CD4-positive, alpha-beta T cell treated with Interleukin-17A for 4 hours (primary cell): ENCODE measurements around the gene MLLT3.

Source experiments
- DNase-seq: peaks from one replicate; pipeline ENCODE4 v3.0.0-alpha.2; 2020; ENCODE audit warnings: mixed read lengths

The MLLT3 gene

DNA sequence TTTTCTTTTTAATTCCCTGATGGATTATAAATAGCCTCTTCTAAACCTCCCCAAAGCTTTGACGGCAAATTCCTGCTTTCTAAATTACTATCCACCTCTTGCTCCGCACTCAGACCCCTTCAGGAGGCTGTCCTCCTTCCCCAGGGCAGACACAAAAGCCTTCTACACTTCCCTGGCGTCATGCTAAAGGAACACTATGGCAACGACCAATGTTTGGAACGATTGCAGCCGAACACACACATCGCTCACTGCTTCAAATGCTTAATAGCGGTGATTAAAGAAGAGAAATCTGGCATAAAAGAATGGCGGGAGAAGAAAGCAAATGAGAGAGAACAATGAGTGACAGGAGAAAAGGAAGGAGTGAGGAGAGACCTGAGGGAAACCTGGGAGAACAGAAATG is 297.3 kb downstream of the MLLT3 start:
- DNase-seq = no peak

DNA sequence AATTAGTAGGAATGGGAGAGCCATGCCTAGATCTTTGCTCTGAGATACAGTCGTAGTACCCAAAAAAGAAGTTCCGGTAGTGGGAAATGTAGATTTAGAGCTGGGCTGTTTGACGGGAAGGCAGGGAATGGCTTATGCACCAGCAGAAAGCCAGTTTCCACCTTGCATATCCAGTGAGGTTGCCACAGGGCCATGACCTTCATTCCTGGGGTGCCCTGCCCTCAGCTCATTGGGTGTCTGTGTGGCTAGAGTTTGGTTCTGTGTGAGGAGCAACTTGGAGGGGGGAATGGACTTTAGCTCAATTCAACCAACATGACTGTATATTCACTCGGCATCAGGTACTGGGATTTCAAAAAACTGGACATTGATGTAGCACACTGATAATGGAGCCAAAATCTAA is 300.1 kb downstream of the MLLT3 start:
- DNase-seq = no peak

DNA sequence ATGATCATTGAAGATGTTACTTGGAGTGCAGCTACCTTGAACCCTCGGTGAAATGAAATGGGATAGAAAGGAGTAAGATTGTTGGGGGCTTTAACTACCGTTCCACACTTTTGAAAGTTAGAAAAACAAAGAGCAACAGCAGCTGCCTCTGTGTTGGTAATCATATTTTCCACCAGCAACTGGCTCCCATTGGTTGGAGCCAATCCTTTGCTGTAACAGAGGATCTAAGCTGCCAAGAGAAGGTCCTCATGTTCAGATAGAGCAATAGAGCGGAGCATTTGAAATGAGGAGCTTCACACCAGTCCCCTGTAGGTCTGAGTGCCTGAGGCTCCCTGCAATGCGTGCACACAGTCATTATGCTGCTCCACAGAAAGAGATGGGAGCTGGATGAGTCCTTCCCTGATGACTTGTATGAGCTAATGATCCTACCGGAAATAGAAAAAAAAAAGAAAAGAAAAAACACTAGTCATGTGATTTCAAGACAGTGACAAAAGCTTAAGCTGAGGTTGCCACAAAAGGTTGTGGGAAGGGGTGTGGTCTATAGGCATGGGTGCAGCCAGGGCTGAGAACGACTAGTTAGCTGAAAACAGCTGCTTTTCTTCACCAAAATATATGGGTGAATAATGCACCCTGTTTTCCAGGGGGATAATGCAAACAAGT is 300.7 kb downstream of the MLLT3 start:
- DNase-seq = peak; percentile 69

DNA sequence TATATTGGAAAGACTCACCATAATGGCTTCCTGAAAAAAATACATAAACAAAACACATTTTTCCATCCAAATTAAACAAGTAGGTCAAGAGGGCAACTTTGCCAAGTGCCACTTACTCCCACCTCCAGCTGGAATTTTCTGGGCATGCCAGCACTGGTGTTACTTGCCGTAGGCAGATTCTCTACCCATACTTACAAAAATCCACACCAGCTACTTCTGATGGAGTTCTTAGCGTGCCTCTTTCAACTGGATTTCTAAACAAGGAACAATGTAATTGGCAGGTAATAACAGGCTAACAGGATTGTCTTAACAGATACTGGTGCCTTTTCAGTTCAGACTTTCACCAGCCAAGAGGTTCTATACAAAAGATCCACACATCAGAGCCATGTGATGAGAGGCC is 301.4 kb downstream of the MLLT3 start:
- DNase-seq = no peak

DNA sequence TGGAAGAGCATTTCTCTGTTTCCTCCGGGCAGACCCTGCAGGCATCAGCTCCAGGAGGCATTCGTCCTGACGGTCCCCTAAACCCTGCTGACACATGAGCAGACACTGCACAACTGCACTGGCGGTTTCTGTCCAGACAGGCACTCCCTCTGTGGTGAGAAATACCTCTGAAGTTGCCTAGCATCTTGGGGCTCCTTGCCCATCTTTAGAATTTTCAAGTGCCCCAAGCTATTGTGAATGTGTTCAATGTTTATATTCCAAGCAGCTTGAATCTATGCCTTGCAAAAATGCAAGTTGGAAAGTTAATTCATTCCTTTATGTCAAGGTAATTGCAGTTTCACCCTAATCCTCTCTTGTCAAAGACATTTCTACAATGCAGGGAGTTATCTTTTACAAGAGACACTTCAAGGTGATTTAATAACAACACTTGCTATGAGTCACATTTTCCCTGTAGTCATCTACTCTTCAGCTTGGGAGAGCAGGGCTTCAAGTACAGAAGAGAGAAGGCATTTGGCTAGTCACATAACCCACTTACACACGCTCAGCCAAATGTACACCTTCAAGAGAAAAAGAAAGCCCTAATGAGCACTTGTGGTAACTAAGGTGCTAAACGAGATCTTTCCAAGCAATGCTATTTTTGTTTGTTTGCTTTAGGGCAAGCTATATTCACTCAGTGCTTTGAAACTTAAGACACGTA is 302.5 kb downstream of the MLLT3 start:
- DNase-seq = peak; percentile 50

DNA sequence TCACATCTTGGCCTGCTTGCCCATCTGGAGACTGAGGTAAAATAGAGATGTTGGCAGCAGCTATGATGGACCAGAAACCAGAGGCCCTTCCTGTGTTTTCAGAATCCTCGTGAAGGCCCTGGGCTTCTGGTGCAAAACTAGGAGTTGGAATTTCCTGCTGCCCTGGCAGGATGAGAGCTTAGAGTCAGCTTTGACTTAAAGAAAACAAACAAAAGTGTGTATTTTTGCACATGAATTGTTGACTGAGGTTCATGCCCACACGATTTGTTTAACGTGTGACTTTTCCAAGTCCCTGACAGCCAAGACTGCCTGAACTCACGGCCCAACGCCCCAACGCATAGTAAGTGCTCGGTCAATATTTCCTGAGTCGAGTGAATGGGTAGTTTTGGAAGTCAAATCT is 303.1 kb downstream of the MLLT3 start:
- no peak for DNase-seq

DNA sequence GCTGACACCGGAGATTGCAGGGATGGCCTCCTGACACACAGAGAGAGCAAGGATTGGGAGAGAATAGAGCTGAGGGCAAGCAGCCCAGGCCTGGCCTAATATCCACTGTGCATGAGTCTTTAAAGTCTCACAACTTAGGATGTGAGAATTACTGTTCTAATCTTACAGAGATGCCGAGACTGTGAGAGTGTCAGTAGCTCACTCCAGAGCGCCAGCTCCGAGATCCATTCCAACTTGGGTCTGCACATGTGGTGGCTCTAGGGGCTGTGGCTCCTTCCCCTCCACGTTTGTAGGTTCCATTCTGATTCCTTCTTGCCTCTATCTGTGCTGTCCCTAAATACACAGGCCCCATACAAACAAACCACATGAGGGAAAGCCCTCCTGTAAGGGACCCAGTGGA is 304.6 kb downstream of the MLLT3 start:
- DNase-seq = no peak

DNA sequence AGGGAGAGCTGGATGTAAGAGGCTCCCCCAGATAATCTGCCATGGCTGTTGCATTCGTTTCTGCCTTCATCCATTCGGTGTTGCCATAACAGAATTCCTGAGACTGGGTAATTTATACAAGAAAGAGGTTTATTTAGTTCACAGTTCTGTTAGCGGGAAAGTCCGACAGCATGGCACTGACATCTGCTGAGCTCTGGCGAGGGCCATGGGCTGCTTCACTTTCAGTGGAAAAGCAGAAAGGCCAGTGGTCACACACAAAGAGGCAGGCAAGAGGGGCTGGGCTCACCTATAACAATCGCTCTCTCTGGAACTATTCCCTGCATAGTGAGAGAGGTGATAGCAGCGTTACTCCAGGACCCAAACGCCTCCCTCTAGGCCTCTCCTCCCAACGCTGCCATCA is 305.9 kb downstream of the MLLT3 start:
- no peak for DNase-seq

DNA sequence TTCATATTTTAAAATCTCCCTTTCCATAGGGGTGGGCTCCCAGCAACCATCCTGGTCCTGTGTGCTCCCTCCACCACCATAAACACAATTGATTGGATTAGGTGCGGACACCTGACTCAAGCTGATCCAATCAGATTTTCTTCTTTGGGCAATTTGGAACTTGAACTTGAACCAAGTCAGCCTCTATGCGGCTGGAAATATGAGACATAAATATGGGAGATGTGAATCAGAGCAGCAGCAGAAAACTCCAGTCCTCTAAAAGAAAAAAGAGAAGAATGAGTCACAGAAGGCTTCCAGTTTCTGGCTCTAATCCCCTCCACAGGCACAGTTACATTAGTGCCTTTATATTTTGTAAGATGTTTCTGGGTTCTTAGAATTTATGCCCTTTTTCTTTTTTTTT is 306.6 kb downstream of the MLLT3 start:
- DNase-seq = peak; percentile 18

DNA sequence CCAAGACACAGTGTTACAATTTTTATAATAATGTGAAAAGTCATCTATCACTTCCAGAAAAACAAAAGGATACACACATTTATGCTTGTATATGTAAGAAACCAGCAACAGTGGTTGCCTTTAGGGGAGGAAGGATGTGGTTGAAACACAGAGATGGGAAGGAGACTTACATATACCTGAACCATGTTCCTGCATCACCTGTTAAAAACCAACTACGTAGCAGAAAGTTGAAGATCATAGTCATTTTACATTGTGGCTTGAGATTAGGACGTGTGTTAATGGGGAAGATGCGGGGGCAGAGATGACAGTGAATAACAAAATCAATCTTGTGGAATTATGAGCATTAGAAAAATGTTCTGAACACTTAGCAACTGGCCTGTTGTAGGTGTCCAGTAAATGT is 307.3 kb downstream of the MLLT3 start:
- peak; percentile 23 for DNase-seq

DNA sequence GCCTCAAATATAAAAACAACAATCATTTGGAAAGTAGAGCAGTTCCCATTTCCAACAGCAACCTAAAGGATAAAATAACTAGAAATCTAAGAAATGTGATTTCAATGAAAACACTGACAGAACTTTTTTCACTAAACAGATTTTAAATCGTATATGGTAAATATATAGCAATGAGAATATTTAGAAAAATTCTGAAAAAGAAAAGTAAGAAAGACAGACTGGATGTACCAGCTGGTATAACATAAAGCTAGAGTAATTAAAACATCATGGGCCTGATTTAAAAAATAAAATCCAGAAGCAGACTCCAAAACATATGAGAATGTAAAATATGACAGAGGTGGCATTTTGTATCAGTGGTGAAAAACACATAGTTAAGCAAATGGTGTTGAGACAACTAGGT is 308.9 kb downstream of the MLLT3 start:
- no peak for DNase-seq

DNA sequence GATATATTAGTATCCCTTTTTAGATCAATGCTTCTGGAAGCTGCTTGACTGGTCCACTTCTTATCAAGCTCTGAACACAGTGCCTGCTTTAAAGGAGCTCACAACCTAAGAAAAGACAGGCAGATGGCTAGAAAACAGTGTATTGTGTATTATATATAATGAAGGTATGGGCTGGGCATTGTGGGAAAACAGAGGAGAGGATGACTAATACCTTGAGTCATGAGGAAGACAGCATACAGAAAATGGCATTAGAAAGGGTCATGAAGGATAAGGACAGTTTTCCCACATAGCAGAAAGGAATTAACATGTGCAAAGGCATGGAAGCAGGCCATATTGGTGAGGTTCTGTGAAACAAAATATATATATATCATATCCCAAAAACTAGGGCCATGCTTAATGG is 309.6 kb downstream of the MLLT3 start:
- no peak for DNase-seq

DNA sequence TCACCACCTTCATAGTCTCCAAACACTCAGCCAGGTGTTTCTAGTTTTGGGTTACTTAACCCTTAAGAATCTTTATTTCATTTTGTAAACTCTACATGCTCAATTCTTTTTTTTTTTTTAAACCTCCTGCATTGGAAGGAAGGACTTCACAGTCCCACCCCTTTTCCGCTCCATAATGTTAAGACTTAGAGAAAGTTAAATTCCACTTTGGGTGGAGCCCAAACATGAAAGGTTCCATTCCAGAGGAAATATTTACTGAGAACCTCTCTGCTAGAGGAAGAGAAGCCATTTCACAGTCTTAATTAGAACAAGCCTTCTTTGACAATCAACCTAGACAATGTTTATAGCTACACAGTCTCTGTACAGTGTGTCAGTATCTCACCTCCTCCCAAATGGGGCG is 312.3 kb downstream of the MLLT3 start:
- no peak for DNase-seq

DNA sequence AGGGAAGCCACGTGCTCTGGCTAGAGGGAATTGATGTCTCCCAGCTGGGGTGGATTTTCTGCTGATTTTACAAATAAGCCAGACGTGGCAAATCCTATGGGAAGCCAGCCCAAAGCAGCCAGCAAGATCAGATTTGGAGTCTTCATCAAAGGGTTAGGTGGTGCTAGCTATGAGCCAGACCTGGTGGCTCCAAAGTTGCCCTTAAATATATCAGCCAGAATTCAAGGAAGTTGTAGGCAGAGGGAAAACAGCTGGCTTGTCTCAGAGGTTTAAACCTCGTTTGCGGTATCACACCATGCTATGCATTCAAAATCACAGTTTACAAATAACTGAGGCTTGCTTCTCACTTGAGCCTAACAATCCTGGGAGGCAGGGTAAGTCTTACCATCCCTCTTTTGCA is 313.2 kb downstream of the MLLT3 start:
- DNase-seq = no peak

DNA sequence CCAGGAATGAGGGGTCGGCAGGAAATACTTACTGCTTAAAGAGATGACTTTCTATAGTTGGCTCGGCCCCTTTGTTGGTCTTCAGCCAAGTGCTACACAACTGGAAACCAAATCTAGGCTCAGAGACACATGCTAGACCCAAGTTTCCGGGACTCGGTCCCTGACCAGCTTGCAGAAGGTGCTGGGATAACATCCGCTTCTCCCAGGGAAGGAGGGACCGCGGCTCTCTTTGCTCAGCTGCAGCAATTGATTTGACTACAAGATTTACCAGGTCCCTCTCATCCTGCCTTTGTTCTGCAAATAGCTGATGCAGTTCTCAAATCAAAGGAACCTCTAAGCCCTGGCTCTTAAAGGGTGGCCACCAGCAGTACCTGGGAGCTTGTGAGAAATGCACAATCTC is 314.7 kb downstream of the MLLT3 start:
- no peak for DNase-seq

DNA sequence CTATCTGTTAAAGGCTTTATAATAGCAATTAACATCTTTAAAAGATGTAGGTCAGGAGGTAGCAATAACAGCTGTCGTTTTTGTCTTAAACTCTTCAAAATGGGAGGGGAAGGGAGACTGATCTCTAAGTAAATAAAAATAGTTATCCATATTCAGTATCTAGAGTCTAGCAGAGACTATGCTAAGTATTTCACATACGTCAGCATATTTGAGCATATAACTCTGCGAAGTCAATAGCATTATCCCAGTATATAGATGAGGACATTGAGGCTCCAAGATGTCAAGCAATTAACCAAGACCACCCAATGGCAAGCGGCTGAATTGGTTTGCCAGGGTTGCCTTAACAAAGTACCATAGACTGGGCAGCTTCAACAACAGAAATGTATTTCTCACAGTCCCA is 316.8 kb downstream of the MLLT3 start:
- no peak for DNase-seq

DNA sequence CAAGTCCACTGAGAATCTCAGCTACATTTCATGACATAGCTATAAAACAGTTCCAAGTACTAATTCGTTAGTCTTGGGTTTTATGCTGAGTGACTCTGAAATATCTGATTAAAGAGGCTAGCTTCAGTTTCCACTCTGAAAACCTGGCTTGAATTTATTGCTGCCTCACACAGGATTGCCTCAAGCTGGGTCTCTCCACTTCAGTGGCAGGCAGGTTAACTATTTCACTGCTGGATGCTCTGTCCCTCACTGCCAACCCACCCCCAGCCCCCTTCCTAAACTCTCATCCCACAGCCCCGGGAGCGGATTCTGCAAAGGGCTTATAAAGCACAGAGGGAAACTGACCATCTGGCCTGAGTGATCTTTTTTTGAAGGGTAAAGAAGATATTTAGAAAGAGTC is 318.3 kb downstream of the MLLT3 start:
- no peak for DNase-seq

DNA sequence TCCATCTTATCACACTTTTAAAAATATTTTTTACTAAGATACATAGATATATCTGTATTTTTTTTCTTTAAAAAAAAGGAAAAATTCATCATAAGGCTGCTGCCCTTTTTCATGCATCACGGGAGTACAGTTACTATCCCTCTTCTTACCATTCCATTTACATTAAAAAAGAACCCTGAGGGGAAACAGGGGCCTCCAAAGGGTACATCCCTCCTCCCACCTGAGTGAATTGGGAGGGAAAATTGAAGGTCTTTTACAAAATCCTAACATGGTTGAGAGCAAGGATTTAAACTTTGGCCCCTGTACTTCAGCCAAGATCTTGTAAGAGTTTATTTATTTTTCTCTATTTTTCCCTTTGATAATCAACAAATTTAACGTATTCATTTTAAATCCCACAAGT is 319.2 kb downstream of the MLLT3 start:
- DNase-seq = no peak

DNA sequence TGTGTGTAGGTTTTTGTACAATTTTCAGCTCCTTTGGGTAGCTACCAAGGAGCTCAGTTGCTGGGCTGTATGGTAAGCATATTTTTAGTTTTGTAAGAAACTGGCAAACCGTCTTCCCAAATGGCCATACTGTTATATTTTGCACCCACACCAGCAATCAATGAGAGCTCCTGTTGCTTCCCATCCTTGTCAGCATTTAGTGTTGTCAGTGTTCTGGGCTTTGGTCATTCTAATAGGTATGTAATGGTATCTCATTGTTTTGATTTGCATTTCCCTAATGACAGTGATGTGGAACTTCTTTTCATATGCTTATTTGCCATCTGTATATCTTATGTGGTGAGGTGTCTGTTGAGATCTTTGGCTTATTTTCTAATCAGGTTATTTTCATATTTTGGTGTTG is 320.1 kb downstream of the MLLT3 start:
- no peak for DNase-seq

DNA sequence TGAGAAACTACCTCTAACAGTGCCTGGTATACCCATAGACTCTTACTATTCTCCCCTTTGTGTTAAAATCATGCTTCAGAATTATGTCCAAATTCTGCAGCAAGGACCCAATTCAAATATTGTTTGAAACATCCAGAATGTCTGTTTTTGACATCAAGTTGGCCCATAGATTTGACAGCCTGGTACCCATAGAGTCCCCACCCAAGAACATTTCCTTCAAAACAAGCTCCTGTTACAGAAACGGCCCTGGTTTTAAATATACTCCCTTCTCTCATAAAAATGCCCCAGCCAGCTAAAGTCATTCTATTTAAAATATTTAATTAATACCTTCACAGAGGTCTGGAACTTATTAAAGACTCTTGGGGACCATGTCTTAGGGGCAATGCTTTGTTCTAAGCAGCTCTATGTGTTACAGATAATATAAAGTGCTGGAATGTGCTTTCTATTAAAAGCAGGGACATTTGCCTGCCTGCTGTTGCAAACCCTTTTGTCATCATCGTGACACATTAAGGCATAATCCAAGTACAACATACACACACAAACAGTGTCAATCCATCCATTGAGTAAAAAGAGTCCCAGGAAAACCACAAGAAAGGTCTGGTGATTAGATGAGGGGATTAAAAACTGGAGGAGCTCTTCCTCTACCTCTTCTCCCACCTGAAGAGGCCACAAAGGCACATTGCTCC is 321.7 kb downstream of the MLLT3 start:
- DNase-seq = no peak

DNA sequence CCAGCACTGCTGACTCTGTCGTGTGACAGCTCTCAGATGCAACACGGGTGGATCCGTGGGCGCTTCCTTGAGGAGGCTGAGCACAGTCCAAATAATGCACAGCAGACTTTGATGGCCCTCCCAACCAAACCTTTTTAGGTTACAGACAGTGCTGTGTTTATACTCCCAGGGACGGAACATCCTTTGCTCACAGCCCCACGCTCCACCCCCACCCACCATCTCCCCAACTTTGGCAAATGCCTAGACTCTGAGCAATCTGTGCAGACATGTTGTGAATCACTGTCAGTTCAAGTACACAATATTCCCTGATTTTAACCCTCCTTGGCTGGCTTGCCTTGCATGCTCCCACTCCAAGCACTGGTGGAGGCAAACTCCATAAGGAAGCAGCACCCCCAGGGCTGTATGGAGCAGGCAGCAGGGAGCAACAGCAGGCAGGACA is 324.6 kb downstream of the MLLT3 start:
- DNase-seq = no peak

DNA sequence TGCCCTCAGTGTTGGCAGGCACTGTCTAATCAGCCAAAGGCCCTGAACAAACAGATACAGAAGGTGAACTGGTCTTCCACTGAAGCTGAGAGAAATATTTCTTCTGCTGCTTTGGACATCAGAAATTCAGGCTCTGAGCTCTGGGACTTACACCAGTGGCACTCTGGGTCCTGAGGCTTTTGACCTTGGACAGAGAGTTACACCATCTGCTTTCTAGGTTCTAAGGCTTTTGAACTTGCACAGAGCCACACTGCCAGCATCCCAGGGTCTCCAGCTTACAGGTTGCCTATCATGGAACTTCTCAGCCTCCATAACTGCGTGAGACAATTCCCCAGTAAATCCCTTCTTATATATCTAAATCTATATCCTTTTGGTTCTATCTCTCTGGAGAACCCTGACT is 326.7 kb downstream of the MLLT3 start:
- no peak for DNase-seq

DNA sequence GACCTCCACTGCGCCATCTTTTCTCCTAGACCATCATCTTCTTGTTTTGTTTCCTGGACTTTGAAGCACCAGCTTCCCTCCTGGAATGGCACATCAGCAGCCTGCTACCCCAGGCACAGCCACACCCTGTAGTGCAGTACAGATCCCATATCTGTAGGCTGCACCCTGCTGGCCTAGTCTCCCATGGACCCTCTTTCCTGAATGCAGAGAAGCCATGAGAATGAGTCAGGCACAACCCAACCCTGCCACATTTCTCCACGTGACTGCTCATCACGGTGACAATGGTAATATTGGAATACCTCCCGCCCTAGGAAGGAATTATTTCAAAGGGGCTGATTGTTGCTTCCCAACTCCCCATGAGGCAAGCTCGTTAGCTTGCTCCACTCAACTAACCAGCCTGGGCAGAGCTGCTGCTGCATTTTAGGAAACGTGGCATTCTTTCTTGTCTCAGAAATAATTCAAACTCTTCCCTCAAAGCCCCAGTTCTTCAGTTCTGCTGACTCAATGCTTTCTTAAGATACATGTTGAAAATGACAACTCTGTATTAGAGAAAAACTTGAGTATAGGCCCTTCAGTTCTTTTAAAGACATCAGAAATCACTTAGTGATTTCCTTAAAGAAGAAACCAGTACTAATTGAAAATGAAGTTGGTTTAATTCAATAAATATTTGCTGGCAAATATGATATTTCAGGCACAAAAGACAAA is 328.1 kb downstream of the MLLT3 start:
- DNase-seq = no peak

DNA sequence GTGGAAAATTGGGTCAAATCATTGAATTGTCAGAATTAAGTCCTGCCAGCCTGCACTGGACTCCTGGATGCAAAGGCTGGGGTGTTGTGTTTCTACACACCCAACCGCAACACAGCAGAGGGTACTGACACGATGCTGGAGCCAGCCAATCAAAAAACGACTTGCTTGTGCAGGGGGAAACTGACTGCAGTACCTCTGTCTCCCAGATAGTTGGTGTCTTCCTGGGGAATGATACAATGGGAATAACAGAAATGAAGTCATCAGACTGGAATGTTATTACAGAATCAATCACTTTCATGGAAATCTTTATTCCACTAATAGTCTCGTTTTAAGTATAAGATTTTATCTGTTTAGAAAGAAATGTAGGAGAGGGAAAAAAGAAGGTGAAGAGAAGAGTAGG is 330.3 kb downstream of the MLLT3 start:
- no peak for DNase-seq
